Thoracic aorta (tissue), 2 donors: ENCODE data around the gene HOXA2. TPM values are rescaled to one million over a fixed set of nuclear protein-coding genes. Genes with fewer than 3 reads are reported as not detected.
A peak's percentile ranks its signal among the peaks of the same experiment; 100 is the strongest.

ENCODE experiments used
- ATAC-seq: fragments of 150-250 bp; one replicate; pipeline ENCODE4 v1.8.0; 2017; ENCODE audit warnings: low read depth; ENCODE audit not compliant: insufficient number of reproducible peaks, low FRiP score
- DNase-seq: peaks from one replicate; pipeline ENCODE4 v3.0.0-alpha.2; 2020; ENCODE audit warnings: low spot score
- H3K27ac ChIP-seq, 2 donors: fragments of 200-600 bp; sonication (generic); 1 replicate in 1 of 2; 2 replicates in 1 of 2; pipeline ENCODE4 v1.5.1; 2016; ENCODE audit warnings: mild to moderate bottlenecking in 2 of 2, moderate library complexity in 2 of 2
- H3K27me3 ChIP-seq: fragments of 200-600 bp; sonication (generic); replicated peaks from 2 replicates; pipeline ENCODE4 v1.6.0; 2016; ENCODE audit warnings: mild to moderate bottlenecking; ENCODE audit not compliant: insufficient read depth
- H3K36me3 ChIP-seq: fragments of 200-600 bp; sonication (generic); one replicate; pipeline ENCODE4 v1.5.1; 2016
- H3K4me1 ChIP-seq, 2 donors: fragments of 200-600 bp; sonication (generic); 1 replicate in 1 of 2; 2 replicates in 1 of 2; pipeline versions ENCODE4 v1.5.1 to v1.6.0; 2016; ENCODE audit warnings: low read depth in 2 of 2, mild to moderate bottlenecking in 1 of 2; ENCODE audit not compliant: control insufficient read depth in 1 of 2
- H3K4me3 ChIP-seq: fragments of 200-600 bp; sonication (generic); 2 replicates; pipeline ENCODE4 v1.5.1; 2016; ENCODE audit warnings: mild to moderate bottlenecking
- H3K9me3 ChIP-seq: fragments of 200-600 bp; sonication (generic); 2 replicates; pipeline ENCODE4 v1.5.1; 2016
- total RNA-seq, 2 donors: library from RNA; depleted of rRNA; stranded (reverse); fragments of >200 nt; gene quantifications; one replicate each; pipeline versions ENCODE4 v1.1.0 to v1.2.3, GENCODE V29; 2016
- TF ChIP-seq, protein P1 (sequence below): fragments of 200-600 bp; sonication (generic); IDR thresholded peaks from one replicate; pipeline ENCODE4 v1.5.1; 2019; ENCODE audit warnings: antibody characterized with exemption

HOXA2 gene
- total RNA-seq, 2 donors from 2014 or later: 3.4 to 4.6 TPM

DNA sequence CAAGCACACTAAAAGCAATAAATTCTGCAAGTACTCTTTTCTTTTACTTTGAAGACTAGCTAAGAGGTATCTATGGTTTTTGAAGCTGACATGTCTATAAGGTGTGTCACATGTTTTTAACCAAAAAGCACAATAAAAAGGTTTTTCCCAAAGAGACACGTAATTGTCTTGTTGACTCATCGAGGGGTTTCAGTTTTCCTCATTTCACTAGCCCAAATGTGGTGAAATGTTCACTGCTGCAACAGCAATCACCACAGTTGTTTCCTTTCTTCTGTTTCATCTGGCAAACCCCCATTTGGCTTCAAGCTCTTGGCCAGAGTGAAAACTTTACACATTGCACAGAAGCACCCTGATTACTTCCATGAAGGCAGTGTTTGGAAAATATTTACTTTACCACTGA is 31.9 kb upstream of the HOXA2 start:
- DNase-seq (no peak), ATAC-seq (no peak)
- Histone ChIP-seq H3K36me3 (no peaks in the 10 kb centered on the region), H3K27ac (peak overlapping the region in 1 of 2 donors; percentile 24), H3K4me3 (no peak overlapping the region), H3K4me1 (peaks cover 7 to 21% of the 10 kb centered on the region in 2 donors), H3K9me3 (no peaks in the 10 kb centered on the region), H3K27me3 (no peaks in the 10 kb centered on the region)
- TF ChIP-seq, protein P1, sequence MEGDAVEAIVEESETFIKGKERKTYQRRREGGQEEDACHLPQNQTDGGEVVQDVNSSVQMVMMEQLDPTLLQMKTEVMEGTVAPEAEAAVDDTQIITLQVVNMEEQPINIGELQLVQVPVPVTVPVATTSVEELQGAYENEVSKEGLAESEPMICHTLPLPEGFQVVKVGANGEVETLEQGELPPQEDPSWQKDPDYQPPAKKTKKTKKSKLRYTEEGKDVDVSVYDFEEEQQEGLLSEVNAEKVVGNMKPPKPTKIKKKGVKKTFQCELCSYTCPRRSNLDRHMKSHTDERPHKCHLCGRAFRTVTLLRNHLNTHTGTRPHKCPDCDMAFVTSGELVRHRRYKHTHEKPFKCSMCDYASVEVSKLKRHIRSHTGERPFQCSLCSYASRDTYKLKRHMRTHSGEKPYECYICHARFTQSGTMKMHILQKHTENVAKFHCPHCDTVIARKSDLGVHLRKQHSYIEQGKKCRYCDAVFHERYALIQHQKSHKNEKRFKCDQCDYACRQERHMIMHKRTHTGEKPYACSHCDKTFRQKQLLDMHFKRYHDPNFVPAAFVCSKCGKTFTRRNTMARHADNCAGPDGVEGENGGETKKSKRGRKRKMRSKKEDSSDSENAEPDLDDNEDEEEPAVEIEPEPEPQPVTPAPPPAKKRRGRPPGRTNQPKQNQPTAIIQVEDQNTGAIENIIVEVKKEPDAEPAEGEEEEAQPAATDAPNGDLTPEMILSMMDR: no peak

DNA sequence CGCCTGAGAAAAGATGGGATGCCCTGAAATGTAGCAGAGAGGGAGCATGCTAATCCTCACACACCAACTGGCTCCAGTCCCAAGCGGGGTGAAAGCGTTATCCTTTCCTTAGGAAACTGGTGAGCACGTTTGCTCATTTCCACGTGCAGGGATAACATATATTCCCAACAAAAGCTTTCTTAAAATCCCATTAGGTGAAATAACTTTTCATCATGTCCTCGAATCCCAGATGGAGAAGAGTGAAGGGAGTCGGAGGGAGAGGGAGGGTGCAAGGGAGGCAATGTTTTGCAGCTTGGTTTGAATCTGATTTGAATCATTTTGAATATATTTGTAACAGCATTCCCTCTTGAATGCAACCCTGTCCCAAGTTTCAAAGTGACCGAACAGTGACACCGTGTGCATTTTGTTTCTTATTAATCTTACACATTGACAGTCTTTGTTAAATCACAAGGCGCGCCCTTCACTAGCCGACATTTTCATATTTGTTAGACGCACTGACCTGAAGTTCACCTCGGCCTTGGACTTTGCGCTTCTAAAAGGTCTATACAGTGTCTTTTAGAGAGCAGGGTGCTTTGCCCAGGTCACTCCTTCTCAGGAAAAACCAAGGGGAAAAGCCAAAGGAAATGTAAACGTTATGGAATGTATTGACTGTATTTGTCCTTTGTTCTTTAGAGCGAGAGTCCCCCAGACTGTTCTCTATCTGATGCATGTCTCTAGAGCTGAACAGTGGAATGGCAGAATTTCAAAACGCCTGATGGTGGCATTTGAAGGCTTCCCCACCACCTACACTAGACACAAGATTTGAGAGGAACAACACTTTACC is 31.1 kb upstream of the HOXA2 start:
- no peaks in the 10 kb centered on the region for H3K27me3 ChIP-seq
- H3K4me3 ChIP-seq: no peak overlapping the region
- peak overlapping the region in 1 of 2 donors; percentile 24 for H3K27ac ChIP-seq
- ATAC-seq (no peak), DNase-seq (no peak)
- H3K36me3 ChIP-seq: no peaks in the 10 kb centered on the region
- H3K4me1 ChIP-seq: peaks cover 7 to 29% of the 10 kb centered on the region in 2 donors
- no peaks in the 10 kb centered on the region for H3K9me3 ChIP-seq
- TF ChIP-seq, protein P1: no peak

DNA sequence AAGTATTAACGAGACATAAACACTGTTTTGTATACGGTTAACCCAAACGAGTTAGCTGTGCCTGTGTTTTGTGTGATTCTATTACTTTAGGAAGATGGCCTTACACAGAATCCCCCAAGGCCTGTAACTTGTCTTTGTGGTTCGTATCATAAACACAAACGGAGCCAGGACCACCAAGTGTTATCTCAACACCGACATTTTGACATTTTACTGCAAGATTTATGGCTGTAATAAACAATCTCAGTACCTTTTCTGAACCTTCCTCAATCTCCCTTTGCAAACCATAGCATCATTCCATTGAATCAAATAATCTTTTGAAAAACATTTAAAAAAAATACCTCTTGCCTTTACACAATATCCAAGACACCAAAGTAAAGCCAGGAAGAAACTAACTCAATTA is 30.5 kb upstream of the HOXA2 start:
- Histone ChIP-seq H3K27me3 (no peaks in the 10 kb centered on the region), H3K4me1 (peaks cover 7 to 34% of the 10 kb centered on the region in 2 donors), H3K4me3 (no peak overlapping the region), H3K9me3 (no peaks in the 10 kb centered on the region), H3K27ac (no peak overlapping the region), H3K36me3 (no peaks in the 10 kb centered on the region)
- no peak for ATAC-seq
- TF ChIP-seq, protein P1: no peak
- no peak for DNase-seq

DNA sequence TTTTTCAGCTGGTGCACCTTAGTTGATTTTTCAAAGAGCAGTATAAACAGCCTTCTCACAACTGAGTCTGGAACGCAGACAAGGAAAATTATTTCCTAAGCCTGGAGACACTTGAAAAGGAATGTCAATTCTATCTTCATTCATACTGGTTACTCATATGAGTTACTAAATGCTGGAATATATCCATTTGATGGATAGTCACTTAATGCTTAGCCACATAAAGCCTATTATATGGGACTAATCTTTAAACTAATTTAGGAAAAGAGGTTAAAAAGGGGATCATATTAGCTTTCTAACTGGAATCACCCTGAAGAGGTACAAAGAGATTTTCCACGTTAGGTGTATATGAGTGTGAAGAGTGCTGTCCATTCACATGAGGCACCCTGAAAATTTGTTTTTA is 29.7 kb upstream of the HOXA2 start:
- no peaks in the 10 kb centered on the region for H3K36me3 ChIP-seq
- H3K27me3 ChIP-seq: no peaks in the 10 kb centered on the region
- no peak overlapping the region for H3K4me3 ChIP-seq
- no peaks in the 10 kb centered on the region for H3K9me3 ChIP-seq
- ATAC-seq (no peak), DNase-seq (no peak)
- H3K27ac ChIP-seq: no peak overlapping the region
- TF ChIP-seq, protein P1: no peak
- H3K4me1 ChIP-seq: peaks cover 7 to 41% of the 10 kb centered on the region in 2 donors

DNA sequence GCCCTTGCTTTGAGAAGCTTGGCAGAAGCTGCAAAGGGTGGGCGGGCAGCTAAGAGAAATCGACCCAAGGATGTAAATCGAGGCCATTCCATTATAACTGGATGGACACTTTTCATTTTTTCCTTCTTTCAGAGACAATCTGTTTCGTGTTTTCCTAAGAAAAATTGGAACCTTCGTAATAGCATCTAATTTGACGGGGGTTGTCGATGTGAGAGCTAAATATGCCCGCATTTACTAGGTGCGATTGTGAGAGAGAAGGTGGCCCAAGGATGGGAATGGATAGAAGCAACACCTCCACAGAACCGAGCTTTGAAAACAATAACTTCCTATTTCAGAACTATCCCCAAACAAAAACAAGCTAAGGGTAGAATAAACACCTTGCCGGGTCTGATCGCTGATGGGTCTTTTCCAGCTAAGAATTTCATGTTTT is 28.9 kb upstream of the HOXA2 start:
- TF ChIP-seq, protein P1: no peak
- H3K27me3 ChIP-seq: no peaks in the 10 kb centered on the region
- no peaks in the 10 kb centered on the region for H3K9me3 ChIP-seq
- peak overlapping the region; percentile 75 to 87 for H3K27ac ChIP-seq
- no peak for ATAC-seq
- H3K4me3 ChIP-seq: peak overlapping the region; percentile 77
- no peak for DNase-seq
- no peaks in the 10 kb centered on the region for H3K36me3 ChIP-seq
- peaks cover 2 to 42% of the 10 kb centered on the region in 2 donors for H3K4me1 ChIP-seq
